ENCODE data around the gene PTPRR.
A peak's percentile ranks its signal among the peaks of the same experiment; 100 is the strongest.

DNA sequence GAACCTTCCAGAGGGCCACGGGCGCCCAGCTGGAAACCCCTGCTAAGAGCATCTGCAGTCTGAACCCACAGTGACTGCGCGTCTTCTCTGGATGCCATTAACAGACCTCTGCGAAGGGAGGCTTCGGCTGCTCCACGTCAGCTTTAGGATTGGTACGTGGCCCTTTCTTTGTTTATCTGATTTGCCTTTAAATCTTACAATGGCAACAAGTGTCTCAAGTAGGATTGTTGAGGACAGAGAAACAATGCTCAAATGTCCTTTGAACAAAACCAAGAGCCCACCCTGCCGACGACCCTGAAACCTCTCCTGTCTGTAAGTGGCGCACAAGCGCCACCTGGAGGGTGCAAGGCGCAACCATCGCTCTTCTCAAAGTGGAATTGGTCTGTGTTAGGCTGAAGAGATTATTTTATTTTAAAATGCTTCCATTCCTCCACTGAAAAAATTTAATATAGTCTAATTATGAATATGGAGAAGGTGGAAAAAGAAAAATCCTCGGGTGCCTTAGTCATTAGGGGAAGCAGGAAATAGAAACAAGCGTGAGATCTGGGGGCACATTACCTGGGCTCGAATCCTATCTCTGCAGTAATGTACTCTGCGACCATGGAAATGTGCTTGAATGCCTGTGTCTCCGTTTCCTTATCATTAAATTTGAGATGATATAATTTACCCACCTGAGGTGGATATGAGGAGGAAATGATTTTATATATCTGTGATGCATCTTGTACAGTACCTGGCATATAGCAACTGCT is 200.7 kb downstream of the PTPRR start:
- TF ChIP-seq, protein P1, sequence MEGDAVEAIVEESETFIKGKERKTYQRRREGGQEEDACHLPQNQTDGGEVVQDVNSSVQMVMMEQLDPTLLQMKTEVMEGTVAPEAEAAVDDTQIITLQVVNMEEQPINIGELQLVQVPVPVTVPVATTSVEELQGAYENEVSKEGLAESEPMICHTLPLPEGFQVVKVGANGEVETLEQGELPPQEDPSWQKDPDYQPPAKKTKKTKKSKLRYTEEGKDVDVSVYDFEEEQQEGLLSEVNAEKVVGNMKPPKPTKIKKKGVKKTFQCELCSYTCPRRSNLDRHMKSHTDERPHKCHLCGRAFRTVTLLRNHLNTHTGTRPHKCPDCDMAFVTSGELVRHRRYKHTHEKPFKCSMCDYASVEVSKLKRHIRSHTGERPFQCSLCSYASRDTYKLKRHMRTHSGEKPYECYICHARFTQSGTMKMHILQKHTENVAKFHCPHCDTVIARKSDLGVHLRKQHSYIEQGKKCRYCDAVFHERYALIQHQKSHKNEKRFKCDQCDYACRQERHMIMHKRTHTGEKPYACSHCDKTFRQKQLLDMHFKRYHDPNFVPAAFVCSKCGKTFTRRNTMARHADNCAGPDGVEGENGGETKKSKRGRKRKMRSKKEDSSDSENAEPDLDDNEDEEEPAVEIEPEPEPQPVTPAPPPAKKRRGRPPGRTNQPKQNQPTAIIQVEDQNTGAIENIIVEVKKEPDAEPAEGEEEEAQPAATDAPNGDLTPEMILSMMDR (IDR thresholded peaks at IDR 0.05), result peak; percentile 49 to 75 (median 69)
- no peak for TF ChIP-seq POLR2AphosphoS5 (IDR thresholded peaks at IDR 0.05; ENCODE audit: insufficient read depth in 1 of 2, low read depth in 1 of 2)
